GM23248 (cell line): Measurements from ENCODE around the gene SGF29.

ENCODE experiments used
- EZH2 ChIP-seq: fragments of 200-600 bp; sonication (generic); IDR thresholded peaks from 2 replicates; pipeline ENCODE4 v1.6.1; 2018; ENCODE audit warnings: antibody characterized with exemption, mild to moderate bottlenecking; ENCODE audit not compliant: insufficient read depth, poor library complexity, severe bottlenecking
- EZH2phosphoT487 ChIP-seq: fragments of 200-600 bp; sonication (generic); IDR thresholded peaks from 2 replicates; pipeline ENCODE4 v1.6.1; 2018; ENCODE audit warnings: antibody characterized with exemption, moderate library complexity, mild to moderate bottlenecking, low read depth; ENCODE audit not compliant: insufficient read depth

GRCh38 chr16:28542646-28543045 lies 11.1 kb upstream of the SGF29 start:
- TF ChIP-seq EZH2phosphoT487 (no peak), EZH2 (no peak)
